H9 (cell line): ENCODE results near the gene NCOR1. TPM values are rescaled to one million over a fixed set of nuclear protein-coding genes. Genes with fewer than 3 reads are reported as not detected.

ENCODE experiments used
- DNase-seq: peaks from one replicate; pipeline ENCODE4 v3.0.0-alpha.2; 2017
- H2AFZ ChIP-seq: one replicate; pipeline ENCODE4 v1.6.1; 2013; ENCODE audit warnings: mild to moderate bottlenecking, low read length, control low read depth, moderate library complexity
- H2AK5ac ChIP-seq: 2 replicates; pipeline ENCODE4 v1.6.1; 2013; ENCODE audit warnings: low read length, control low read depth, mixed read lengths; ENCODE audit not compliant: insufficient read length
- H2BK120ac ChIP-seq: one replicate; pipeline ENCODE4 v1.6.1; 2013; ENCODE audit warnings: low read depth, mild to moderate bottlenecking, low read length, control low read depth, inconsistent platforms; ENCODE audit not compliant: poor library complexity, severe bottlenecking
- H2BK12ac ChIP-seq: 2 replicates; pipeline ENCODE4 v1.6.1; 2013; ENCODE audit warnings: low read length, control low read depth, mixed read lengths, low read depth; ENCODE audit not compliant: insufficient read length
- H2BK15ac ChIP-seq: 2 replicates; pipeline ENCODE4 v1.6.1; 2013; ENCODE audit warnings: low read depth, low read length, control low read depth
- H2BK20ac ChIP-seq: one replicate; pipeline ENCODE4 v1.6.1; 2013; ENCODE audit warnings: low read depth, mild to moderate bottlenecking, low read length, control low read depth, inconsistent platforms; ENCODE audit not compliant: poor library complexity, severe bottlenecking
- H2BK5ac ChIP-seq: 2 replicates; pipeline ENCODE4 v1.6.1; 2013; ENCODE audit warnings: low read length, control low read depth, mixed read lengths; ENCODE audit not compliant: insufficient read length
- H3K14ac ChIP-seq: 2 replicates; pipeline ENCODE4 v1.6.1; 2013; ENCODE audit warnings: low read length, control low read depth; ENCODE audit not compliant: insufficient read depth
- H3K18ac ChIP-seq: 2 replicates; pipeline ENCODE4 v1.6.1; 2013; ENCODE audit warnings: low read depth, mild to moderate bottlenecking, mixed read lengths, low read length, control low read depth; ENCODE audit not compliant: insufficient read length
- H3K23ac ChIP-seq: 2 replicates; pipeline ENCODE4 v1.6.1; 2013; ENCODE audit warnings: low read length, control low read depth, mixed read lengths, low read depth; ENCODE audit not compliant: insufficient read length
- H3K23me2 ChIP-seq: 2 replicates; pipeline ENCODE4 v1.6.1; 2013; ENCODE audit warnings: low read depth, mild to moderate bottlenecking, mixed read lengths, low read length, control low read depth; ENCODE audit not compliant: insufficient read length, poor library complexity, severe bottlenecking
- H3K27ac ChIP-seq: 2 replicates; pipeline ENCODE4 v1.5.1; 2013; ENCODE audit warnings: low read length, control low read depth, mixed read lengths, low read depth; ENCODE audit not compliant: insufficient read length
- H3K27me3 ChIP-seq: 2 replicates; pipeline ENCODE4 v1.6.1; 2013; ENCODE audit warnings: low read length, control low read depth, inconsistent platforms; ENCODE audit not compliant: insufficient read depth
- H3K4ac ChIP-seq: 2 replicates; pipeline ENCODE4 v1.6.1; 2013; ENCODE audit warnings: low read depth, mild to moderate bottlenecking, control low read depth, inconsistent platforms, low read length, moderate library complexity
- H3K4me1 ChIP-seq: 2 replicates; pipeline ENCODE4 v1.6.1; 2013; ENCODE audit warnings: low read length, control low read depth, inconsistent platforms; ENCODE audit not compliant: insufficient read depth
- H3K4me2 ChIP-seq: 2 replicates; pipeline ENCODE4 v1.6.1; 2013; ENCODE audit warnings: low read length, control low read depth, mixed read lengths; ENCODE audit not compliant: insufficient read length, insufficient read depth
- H3K56ac ChIP-seq: 2 replicates; pipeline ENCODE4 v1.6.1; 2013; ENCODE audit warnings: low read depth, mild to moderate bottlenecking, mixed read lengths, low read length, control low read depth; ENCODE audit not compliant: insufficient read length
- H3K79me1 ChIP-seq: 2 replicates; pipeline ENCODE4 v1.6.1; 2013; ENCODE audit warnings: low read depth, mild to moderate bottlenecking, moderate library complexity, low read length, control low read depth, inconsistent platforms; ENCODE audit not compliant: insufficient read depth, poor library complexity, severe bottlenecking
- H3K79me2 ChIP-seq: 2 replicates; pipeline ENCODE4 v1.6.1; 2013; ENCODE audit warnings: low read length, control low read depth, inconsistent platforms; ENCODE audit not compliant: insufficient read depth
- H3K9ac ChIP-seq: 2 replicates; pipeline ENCODE4 v1.6.1; 2013; ENCODE audit warnings: low read length, control low read depth, mixed read lengths; ENCODE audit not compliant: insufficient read length; ENCODE audit errors: extremely low read depth
- H3K9me3 ChIP-seq: one replicate; pipeline ENCODE4 v1.6.1; 2013; ENCODE audit warnings: low read depth, low read length, inconsistent platforms; ENCODE audit not compliant: control insufficient read depth
- H3T11ph ChIP-seq: one replicate; pipeline ENCODE4 v1.6.1; 2013; ENCODE audit warnings: mild to moderate bottlenecking, low read length, control low read depth, inconsistent platforms
- H4K20me1 ChIP-seq: one replicate; pipeline ENCODE4 v1.6.1; 2013; ENCODE audit not compliant: control insufficient read depth, insufficient read length, insufficient read depth
- H4K5ac ChIP-seq: 2 replicates; pipeline ENCODE4 v1.6.1; 2013; ENCODE audit warnings: low read depth, mild to moderate bottlenecking, mixed read lengths, low read length, control low read depth; ENCODE audit not compliant: insufficient read length
- H4K8ac ChIP-seq: replicated peaks from 2 replicates; pipeline ENCODE4 v1.6.1; 2013; ENCODE audit warnings: low read length, control low read depth, mixed read lengths, low read depth; ENCODE audit not compliant: insufficient read length
- H4K91ac ChIP-seq: 2 replicates; pipeline ENCODE4 v1.6.1; 2013; ENCODE audit warnings: low read depth, mild to moderate bottlenecking, moderate library complexity, mixed read lengths, low read length, control low read depth; ENCODE audit not compliant: insufficient read length
- H3K27ac Mint-ChIP-seq, 3 experiments: 2 replicates in 2 of 3; 3 replicates in 1 of 3; pipeline ENCODE4 v1.8.0; 2020 to 2021; ENCODE audit warnings: mixed read lengths in 3 of 3, mild to moderate bottlenecking in 1 of 3, moderate library complexity in 1 of 3
- H3K27me3 Mint-ChIP-seq: 2 replicates; pipeline ENCODE4 v1.8.0; 2021; ENCODE audit warnings: low read depth, mild to moderate bottlenecking, moderate library complexity, mixed read lengths
- H3K36me3 Mint-ChIP-seq, 3 experiments: 2 replicates in 2 of 3; 3 replicates in 1 of 3; pipeline ENCODE4 v1.8.0; 2020 to 2021; ENCODE audit warnings: low read depth in 3 of 3, mixed read lengths in 3 of 3; ENCODE audit not compliant: insufficient read depth in 1 of 3
- H3K4me1 Mint-ChIP-seq, 2 experiments: 2 replicates each; pipeline ENCODE4 v1.8.0; 2020; ENCODE audit warnings: mixed read lengths in 2 of 2
- H3K4me3 Mint-ChIP-seq, 2 experiments: 2 replicates in 1 of 2; 3 replicates in 1 of 2; pipeline ENCODE4 v1.8.0; 2020 to 2021; ENCODE audit warnings: mild to moderate bottlenecking in 2 of 2, mixed read lengths in 2 of 2, moderate library complexity in 1 of 2
- H3K9me3 Mint-ChIP-seq, 2 experiments: 2 replicates in 1 of 2; 3 replicates in 1 of 2; pipeline ENCODE4 v1.8.0; 2020; ENCODE audit warnings: mild to moderate bottlenecking in 2 of 2, mixed read lengths in 2 of 2, moderate library complexity in 1 of 2
- CTCF ChIP-seq: fragments of 200-600 bp; sonication (generic); conservative IDR thresholded peaks from 3 replicates; pipeline ENCODE4 v1.8.0; 2021; ENCODE audit warnings: antibody characterized with exemption, mild to moderate bottlenecking
- total RNA-seq: library from RNA; stranded (reverse); gene quantifications from 2 replicates; pipeline ENCODE4 v1.2.1, GENCODE V29; 2021

NCOR1 gene
- total RNA-seq, 1 experiment from 2014 or later, result 119 TPM

GRCh38 chr17:16141685-16142084 is 73.6 kb downstream of the NCOR1 start:
- peaks cover 29 to 60% (median 59%) of the 10 kb centered on the region in 3 experiments; a peak in 6 of 7 replicates for H3K36me3 Mint-ChIP-seq
- no peak overlapping the region for H2AFZ ChIP-seq
- H3K18ac ChIP-seq, result no peak overlapping the region
- no peak overlapping the region for H2BK12ac ChIP-seq
- H4K91ac ChIP-seq, result no peak overlapping the region
- H3K4me1 Mint-ChIP-seq, result 0 out of 4 replicates have a peak, but pooled peaks cover 0 to 4% of the 10 kb centered on the region in 2 experiments
- H3K23ac ChIP-seq, result no peak overlapping the region
- no peak overlapping the region for H3K56ac ChIP-seq
- no peak overlapping the region for H2AK5ac ChIP-seq
- H3K23me2 ChIP-seq, result no peaks in the 10 kb centered on the region
- peaks cover 3% of the 10 kb centered on the region for H3K79me1 ChIP-seq
- DNase-seq, result no peak
- no peak overlapping the region for H4K8ac ChIP-seq
- H4K5ac ChIP-seq, result no peak overlapping the region
- no peaks in the 10 kb centered on the region for H3K27me3 ChIP-seq
- no peak overlapping the region for H3K27ac Mint-ChIP-seq
- H3K4ac ChIP-seq, result no peak overlapping the region
- no peak overlapping the region for H3K27ac ChIP-seq
- H3K9me3 ChIP-seq, result no peaks in the 10 kb centered on the region
- no peak overlapping the region for H3K4me2 ChIP-seq
- H2BK15ac ChIP-seq, result no peak overlapping the region
- H3K4me1 ChIP-seq, result no peaks in the 10 kb centered on the region
- no peaks in the 10 kb centered on the region for H3K27me3 Mint-ChIP-seq
- H3K9ac ChIP-seq, result no peak overlapping the region
- no peak overlapping the region for H2BK20ac ChIP-seq
- H3K9me3 Mint-ChIP-seq, result no peaks in the 10 kb centered on the region; a peak in 1 of 5 replicates
- H3K79me2 ChIP-seq, result no peaks in the 10 kb centered on the region
- H3T11ph ChIP-seq, result no peak overlapping the region
- H2BK5ac ChIP-seq, result no peak overlapping the region
- no peaks in the 10 kb centered on the region for H4K20me1 ChIP-seq
- no peak for TF ChIP-seq CTCF
- no peak overlapping the region for H3K4me3 Mint-ChIP-seq
- H2BK120ac ChIP-seq, result no peak overlapping the region
- no peak overlapping the region for H3K14ac ChIP-seq
